Stimulated activated CD4-positive, alpha-beta T cell treated with anti-CD3 and anti-CD28 coated beads, Interleukin-15, amount 100 ng/mL, for 48 hours (primary cell): ENCODE results near the gene C5orf34.
"Not testable (repeated sequence)": the region's sequence is repeated elsewhere in the genome, so short reads cannot be mapped to it uniquely, and the experiment has no call there.

Experiments used
- DNase-seq, 2 donors: peaks; one replicate each; pipeline ENCODE4 v3.0.0-alpha.2; 2020; ENCODE audit warnings: low read depth in 2 of 2

Gene C5orf34

DNA sequence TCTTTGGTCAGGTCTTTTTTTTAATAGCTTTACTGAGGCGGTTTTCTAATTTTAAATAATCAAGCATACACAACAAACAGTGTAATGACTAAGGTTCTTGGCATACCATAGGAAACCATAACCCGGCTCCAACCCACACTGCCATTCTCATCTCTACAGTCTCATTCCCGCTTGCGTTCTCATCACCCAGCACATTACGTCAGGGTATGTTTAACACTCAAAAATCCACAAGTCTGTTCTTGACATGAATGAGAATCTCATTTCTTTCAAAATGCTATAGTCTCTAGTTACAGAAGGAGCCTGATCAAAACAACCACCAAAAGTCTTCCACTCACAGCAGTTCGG is 505 bp downstream of the C5orf34 start:
- peak in 1 of 2 donors; percentile 31 for DNase-seq

GRCh38 chr5:43514025-43514424 is 923 bp downstream of the C5orf34 start:
- DNase-seq: no peak

DNA sequence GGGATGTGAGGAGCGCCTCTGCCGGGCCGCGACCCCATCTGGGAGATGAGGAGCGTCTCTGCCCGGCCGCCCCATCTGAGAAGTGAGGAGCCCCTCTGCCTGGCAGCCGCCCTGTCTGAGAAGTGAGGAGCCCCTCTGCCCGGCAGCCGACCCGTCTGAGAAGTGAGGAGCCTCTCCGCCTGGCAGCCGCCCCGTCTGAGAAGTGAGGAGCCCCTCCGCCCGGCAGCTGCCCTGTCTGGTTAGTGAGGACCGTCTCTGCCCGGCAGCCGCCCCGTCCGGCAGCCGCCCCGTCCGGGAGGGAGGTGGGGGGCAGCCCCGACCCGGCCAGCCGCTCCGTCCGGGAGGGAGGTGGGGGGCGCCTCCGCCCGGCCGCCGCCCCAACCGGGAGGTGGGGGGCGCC is 3.9 kb downstream of the C5orf34 start:
- DNase-seq: not testable (repeated sequence)

GRCh38 chr5:43498581-43498980 is 16.4 kb downstream of the C5orf34 start:
- no peak for DNase-seq

- DNase-seq: no peak
Measured at GRCh38 chr5:43497311-43498104, 17.4 kb downstream of the C5orf34 start.

DNA sequence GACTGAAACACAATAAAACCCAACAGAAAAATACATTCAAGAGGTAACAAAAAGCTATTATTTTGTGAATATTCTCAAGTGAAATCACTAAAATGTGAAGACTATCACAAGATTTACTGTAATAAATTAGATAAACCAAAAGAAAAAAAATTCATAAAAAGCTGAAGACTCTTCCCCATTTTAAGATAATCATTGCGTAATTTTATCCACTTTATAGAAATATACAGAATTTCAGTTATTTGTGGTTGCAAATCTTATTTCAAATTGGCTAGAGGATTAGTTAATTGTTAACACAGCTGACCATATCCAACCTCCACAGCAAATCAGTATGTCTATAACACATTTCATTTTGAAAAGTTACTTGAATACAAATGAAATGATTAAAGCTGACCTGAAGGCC is 23.6 kb downstream of the C5orf34 start:
- DNase-seq: no peak

DNA sequence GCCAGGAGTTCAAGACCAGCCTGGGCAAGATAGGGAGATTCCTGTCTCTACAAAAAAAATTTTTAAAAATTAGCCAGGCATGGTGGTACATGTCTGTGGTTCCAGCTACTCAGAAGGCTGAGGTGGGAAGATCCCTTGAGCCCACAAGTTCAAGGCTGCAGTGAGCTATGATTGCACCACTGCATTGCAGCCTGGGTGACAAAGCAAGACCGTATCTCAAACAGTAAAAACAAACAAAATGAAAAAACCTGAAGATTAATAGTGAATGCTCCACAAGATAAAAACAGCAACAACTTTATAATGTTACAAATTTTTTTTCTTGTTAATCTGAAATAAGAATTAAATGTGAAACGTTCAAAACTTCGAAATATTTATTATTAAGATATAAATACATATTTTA is 28.6 kb downstream of the C5orf34 start:
- no peak for DNase-seq

GRCh38 chr5:43485406-43485805 is 29.5 kb downstream of the C5orf34 start:
- DNase-seq: no peak

GRCh38 chr5:43484106-43484849 is 30.7 kb downstream of the C5orf34 start:
- DNase-seq: peak; percentile 74 to 80

DNA sequence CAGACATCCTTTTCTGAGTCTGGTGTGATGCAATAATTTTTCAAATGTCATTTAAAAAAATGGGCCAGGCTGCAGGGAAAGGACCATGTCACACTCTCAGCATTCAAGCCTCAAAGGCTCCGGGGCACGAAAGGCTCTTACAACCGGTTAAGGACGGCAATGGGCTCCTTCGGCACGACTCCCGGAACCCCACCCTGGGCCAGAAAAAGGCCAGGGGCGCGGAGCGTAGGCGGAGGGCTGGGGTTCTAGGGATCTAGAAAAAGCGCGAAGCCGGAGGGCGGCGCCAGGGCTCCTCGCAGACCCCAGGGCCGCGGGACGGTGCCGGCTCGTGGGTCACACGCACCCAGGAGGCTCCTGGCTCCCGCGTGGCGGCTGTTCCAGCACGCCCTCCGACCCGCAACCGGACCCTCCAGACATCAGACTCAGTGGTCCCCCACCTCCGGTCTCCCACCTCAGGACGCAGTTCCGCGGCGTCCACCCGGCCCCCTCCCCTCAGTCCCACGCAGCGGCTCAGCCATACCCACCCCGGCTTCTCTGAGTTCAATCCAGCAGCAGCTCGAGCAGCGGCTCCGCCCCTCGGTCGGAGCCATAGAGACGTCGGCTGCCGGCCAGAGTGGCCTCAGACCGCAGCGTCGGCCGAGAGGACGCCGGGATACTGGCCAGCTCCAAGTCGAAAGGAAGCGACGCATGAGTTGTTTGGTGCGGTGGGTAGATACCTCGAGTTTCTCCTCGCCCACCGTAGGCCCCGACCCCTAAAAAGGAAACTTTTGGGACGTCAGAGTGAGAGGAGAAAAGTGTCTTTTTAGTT is 31.4 kb downstream of the C5orf34 start, which contains the start of gene TMEM267:
Gene TMEM267 (minus strand): TSS at position 568 of the 808 bp plus-strand sequence. CDS start 29,896 bp downstream, outside the sequence.
- DNase-seq: peak; percentile 70 to 78

- DNase-seq: no peak
Measured at GRCh38 chr5:43482490-43483297, 32.3 kb downstream of the C5orf34 start.

DNA sequence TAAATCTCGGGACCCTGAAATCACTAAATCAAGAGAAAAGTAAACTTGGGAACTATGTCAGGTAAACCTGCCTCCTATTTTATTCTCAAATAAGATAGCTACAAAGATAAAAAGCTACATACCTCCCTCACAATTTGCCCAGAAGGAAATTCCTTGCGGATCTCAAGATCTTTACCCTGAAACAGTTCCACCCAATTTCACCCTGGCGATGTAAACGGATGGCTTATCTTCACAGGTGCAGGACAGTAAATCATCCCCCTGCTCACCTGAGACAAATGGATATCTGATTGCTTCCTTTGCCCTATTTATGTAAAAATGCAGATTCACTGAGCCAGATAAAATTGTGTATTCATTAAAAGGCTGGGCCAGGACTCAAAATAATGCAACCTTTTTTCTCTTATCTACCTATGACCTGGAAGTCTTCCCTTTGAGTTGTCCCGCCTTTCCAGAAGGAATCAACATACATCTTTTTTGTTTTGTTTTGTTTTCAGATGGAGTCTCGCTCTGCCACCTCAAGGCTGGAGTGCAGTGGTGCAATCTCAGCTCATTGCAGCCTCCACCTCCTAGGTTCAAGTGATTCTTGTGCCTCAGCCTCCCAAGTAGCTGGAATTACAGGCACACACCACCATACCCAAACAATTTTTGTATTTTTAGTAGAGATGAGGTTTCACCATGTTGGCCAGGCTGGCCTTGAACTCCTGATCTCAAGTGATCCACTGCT is 45.1 kb downstream of the C5orf34 start:
- no peak for DNase-seq

- no peak for DNase-seq
Measured at GRCh38 chr5:43467100-43467499, 47.8 kb downstream of the C5orf34 start.

DNA sequence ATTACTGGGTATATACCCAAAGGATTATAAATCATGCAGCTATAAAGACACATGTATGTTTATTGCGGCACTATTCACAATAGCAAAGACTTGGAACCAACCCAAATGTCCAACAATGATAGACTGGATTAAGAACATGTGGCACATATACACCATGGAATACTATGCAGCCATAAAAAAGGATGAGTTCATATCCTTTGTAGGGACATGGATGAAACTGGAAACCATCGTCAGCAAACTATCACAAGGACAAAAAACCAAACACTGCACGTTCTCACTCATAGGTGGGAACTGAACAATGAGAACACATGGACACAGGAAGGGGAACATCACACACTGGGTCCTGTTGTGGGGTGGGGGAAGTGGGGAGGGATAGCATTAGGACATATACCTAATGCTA is 49.5 kb downstream of the C5orf34 start:
- not testable (repeated sequence) for DNase-seq

- DNase-seq: no peak
Measured at GRCh38 chr5:43461066-43461465, 53.9 kb downstream of the C5orf34 start.

- no peak for DNase-seq
Measured at GRCh38 chr5:43456556-43456955, 58.4 kb downstream of the C5orf34 start.

DNA sequence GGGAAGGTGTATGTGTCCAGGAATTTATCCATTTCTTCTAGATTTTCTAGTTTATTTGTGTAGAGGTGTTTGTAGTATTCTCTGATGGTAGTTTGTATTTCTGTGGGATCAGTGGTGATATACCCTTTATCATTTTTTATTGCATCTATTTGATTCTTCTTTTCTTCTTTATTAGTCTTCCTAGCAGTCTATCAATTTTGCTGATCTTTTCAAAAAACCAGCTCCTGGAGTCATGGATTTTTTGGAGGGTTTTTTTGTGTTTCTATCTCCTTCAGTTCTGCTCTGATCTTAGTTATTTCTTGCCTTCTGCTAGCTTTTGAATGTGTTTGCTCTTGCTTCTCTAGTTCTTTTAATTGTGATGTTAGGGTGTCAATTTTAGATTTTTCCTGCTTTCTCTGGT is 73.4 kb downstream of the C5orf34 start:
- not testable (repeated sequence) for DNase-seq

- DNase-seq: no peak
Measured at GRCh38 chr5:43437062-43437660, 77.8 kb downstream of the C5orf34 start.
